Hematopoietic multipotent progenitor cell (in vitro differentiated cells): Measurements from ENCODE around the gene PHOX2B. TPM values are rescaled to one million over a fixed set of nuclear protein-coding genes. Genes with fewer than 3 reads are reported as not detected.
A peak's percentile ranks its signal among the peaks of the same experiment; 100 is the strongest.
"Not testable (repeated sequence)": the region's sequence is repeated elsewhere in the genome, so short reads cannot be mapped to it uniquely, and the experiment has no call there.

Experiments used
- DNase-seq, 3 donors: peaks; one replicate each; pipeline ENCODE4 v3.0.0-alpha.2; 2011 to 2015; ENCODE audit warnings: low read depth in 2 of 3, low spot score in 2 of 3
- total RNA-seq: library from RNA; depleted of rRNA; stranded (reverse); fragments of >200 nt; gene quantifications from one replicate; pipeline ENCODE4 v1.2.3, GENCODE V29; 2012

Gene PHOX2B
- total RNA-seq, 1 donor: not detected

GRCh38 chr4:41749631-41750039, 1.1 kb upstream of the PHOX2B start:
- peak in 1 of 3 donors; percentile 26 for DNase-seq

- DNase-seq: peak in 1 of 3 donors; percentile 24
Measured at GRCh38 chr4:41748074-41748570, 403 bp downstream of the PHOX2B start.

GRCh38 chr4:41747230-41748055, 1.1 kb downstream of the PHOX2B start:
- peak in 1 of 3 donors; percentile 34 for DNase-seq

GRCh38 chr4:41746440-41747229, 1.9 kb downstream of the PHOX2B start:
- peak in 1 of 3 donors; percentile 27 for DNase-seq

GRCh38 chr4:41746025-41746439, 2.5 kb downstream of the PHOX2B start:
- DNase-seq: no peak

GRCh38 chr4:41745292-41746024, 3.1 kb downstream of the PHOX2B start:
- no peak for DNase-seq

GRCh38 chr4:41744572-41745291, 3.8 kb downstream of the PHOX2B start:
- DNase-seq: no peak

GRCh38 chr4:41741354-41741753, 7.2 kb downstream of the PHOX2B start:
- no peak for DNase-seq

- DNase-seq: not testable (repeated sequence)
Measured at GRCh38 chr4:41737491-41737890, 11.0 kb downstream of the PHOX2B start.

- no peak for DNase-seq
Measured at GRCh38 chr4:41734371-41734770, 14.2 kb downstream of the PHOX2B start.

- no peak for DNase-seq
Measured at GRCh38 chr4:41731569-41732126, 16.9 kb downstream of the PHOX2B start.

- DNase-seq: no peak
Measured at GRCh38 chr4:41728573-41728913, 20.0 kb downstream of the PHOX2B start.

GRCh38 chr4:41727861-41728572, 20.5 kb downstream of the PHOX2B start:
- DNase-seq: no peak

- no peak for DNase-seq
Measured at GRCh38 chr4:41725254-41725653, 23.3 kb downstream of the PHOX2B start.

GRCh38 chr4:41723286-41723685, 25.2 kb downstream of the PHOX2B start:
- no peak for DNase-seq

GRCh38 chr4:41722181-41722580, 26.3 kb downstream of the PHOX2B start:
- DNase-seq: no peak

- no peak for DNase-seq
Measured at GRCh38 chr4:41719417-41719816, 29.1 kb downstream of the PHOX2B start.

GRCh38 chr4:41718907-41719306, 29.6 kb downstream of the PHOX2B start:
- DNase-seq: no peak

GRCh38 chr4:41715155-41715554, 33.4 kb downstream of the PHOX2B start:
- no peak for DNase-seq
